HG03565 (cell line): ENCODE results near the gene OLA1.

Experiments
- ATAC-seq: cut with Tn5 transposase; IDR thresholded peaks from one replicate; pipeline ENCODE4 v1.9.1; 2021; ENCODE audit warnings: mild to moderate bottlenecking, moderate library complexity; ENCODE audit not compliant: unreplicated experiment

The OLA1 gene

GRCh38 chr2:174180726-174181236, 67.6 kb downstream of the OLA1 start:
- no peak for ATAC-seq

- no peak for ATAC-seq
These were observed 68.1 kb downstream of the OLA1 start for GRCh38 chr2:174180165-174180724.

- no peak for ATAC-seq
These were observed 70.9 kb downstream of the OLA1 start for GRCh38 chr2:174177316-174177890.

- no peak for ATAC-seq
These were observed 71.4 kb downstream of the OLA1 start for GRCh38 chr2:174176898-174177297.

- no peak for ATAC-seq
These were observed 73.6 kb downstream of the OLA1 start for GRCh38 chr2:174174741-174175140.

- ATAC-seq: no peak
These were observed 75.5 kb downstream of the OLA1 start for GRCh38 chr2:174172802-174173355.

GRCh38 chr2:174171686-174172445, 76.5 kb downstream of the OLA1 start:
- ATAC-seq: no peak

GRCh38 chr2:174169372-174169771, 79.0 kb downstream of the OLA1 start:
- no peak for ATAC-seq

- no peak for ATAC-seq
These were observed 82.1 kb downstream of the OLA1 start for GRCh38 chr2:174166261-174166660.

- ATAC-seq: no peak
These were observed 86.8 kb downstream of the OLA1 start for GRCh38 chr2:174161490-174161889.

- no peak for ATAC-seq
These were observed 90.3 kb downstream of the OLA1 start for GRCh38 chr2:174158003-174158402.

GRCh38 chr2:174157053-174157452, 91.3 kb downstream of the OLA1 start:
- no peak for ATAC-seq

- ATAC-seq: no peak
These were observed 94.3 kb downstream of the OLA1 start for GRCh38 chr2:174153757-174154680.

GRCh38 chr2:174149530-174149929, 98.8 kb downstream of the OLA1 start:
- no peak for ATAC-seq

- ATAC-seq: no peak
These were observed 99.5 kb downstream of the OLA1 start for GRCh38 chr2:174148833-174149232.

GRCh38 chr2:174145827-174146226, 102.5 kb downstream of the OLA1 start:
- ATAC-seq: no peak

GRCh38 chr2:174142290-174142689, 106.0 kb downstream of the OLA1 start:
- no peak for ATAC-seq

- ATAC-seq: no peak
These were observed 110.2 kb downstream of the OLA1 start for GRCh38 chr2:174138161-174138560.

GRCh38 chr2:174135981-174136380, 112.4 kb downstream of the OLA1 start:
- ATAC-seq: no peak

GRCh38 chr2:174125090-174125489, 123.2 kb downstream of the OLA1 start:
- ATAC-seq: no peak

- no peak for ATAC-seq
These were observed 124.2 kb downstream of the OLA1 start for GRCh38 chr2:174124181-174124580.
